Endodermal cell (in vitro differentiated cells): ENCODE results near the gene ARHGAP5. TPM values are rescaled to one million over a fixed set of nuclear protein-coding genes. Genes with fewer than 3 reads are reported as not detected.

Experiments used
- DNase-seq: peaks from one replicate; pipeline ENCODE4 v3.0.0-alpha.2; 2017
- H3K27ac ChIP-seq: 2 replicates; pipeline ENCODE4 v1.5.1; 2013; ENCODE audit warnings: mild to moderate bottlenecking, low read depth, low read length, moderate library complexity
- H3K27me3 ChIP-seq: 2 replicates; pipeline ENCODE4 v1.6.1; 2013; ENCODE audit warnings: mild to moderate bottlenecking, low read length, moderate library complexity; ENCODE audit not compliant: insufficient read depth, control insufficient read depth, poor library complexity, severe bottlenecking
- H3K36me3 ChIP-seq: 2 replicates; pipeline ENCODE4 v1.7.0; 2013; ENCODE audit warnings: mild to moderate bottlenecking, low read length, moderate library complexity; ENCODE audit not compliant: control insufficient read depth, insufficient read depth
- H3K4me1 ChIP-seq: one replicate; pipeline ENCODE4 v1.7.0; 2013; ENCODE audit warnings: low read length; ENCODE audit not compliant: control insufficient read depth, insufficient read depth
- H3K4me3 ChIP-seq: 2 replicates; pipeline ENCODE4 v1.5.1; 2013; ENCODE audit warnings: mild to moderate bottlenecking, low read length, moderate library complexity
- H3K9ac ChIP-seq: 2 replicates; pipeline ENCODE4 v1.6.1; 2013; ENCODE audit warnings: mild to moderate bottlenecking, low read length, moderate library complexity; ENCODE audit not compliant: poor library complexity, severe bottlenecking; ENCODE audit errors: extremely low read depth
- H3K9me3 ChIP-seq: 2 replicates; pipeline ENCODE4 v1.6.1; 2013; ENCODE audit warnings: mild to moderate bottlenecking, low read length, moderate library complexity; ENCODE audit not compliant: control insufficient read depth
- H3K27ac Mint-ChIP-seq: 2 replicates; pipeline ENCODE4 v1.8.0; 2020; ENCODE audit warnings: mixed read lengths
- H3K27me3 Mint-ChIP-seq: 2 replicates; pipeline ENCODE4 v1.8.0; 2021; ENCODE audit warnings: mild to moderate bottlenecking, mixed read lengths; ENCODE audit not compliant: insufficient read depth
- H3K36me3 Mint-ChIP-seq: 2 replicates; pipeline ENCODE4 v1.8.0; 2020; ENCODE audit warnings: low read depth, mixed read lengths
- H3K4me1 Mint-ChIP-seq: 2 replicates; pipeline ENCODE4 v1.8.0; 2020; ENCODE audit warnings: mixed read lengths
- H3K4me3 Mint-ChIP-seq: 2 replicates; pipeline ENCODE4 v1.8.0; 2020; ENCODE audit warnings: mild to moderate bottlenecking, moderate library complexity, mixed read lengths
- H3K9me3 Mint-ChIP-seq: 2 replicates; pipeline ENCODE4 v1.8.0; 2020; ENCODE audit warnings: mild to moderate bottlenecking, mixed read lengths
- CTCF ChIP-seq: fragments of 200-600 bp; sonication (generic); conservative IDR thresholded peaks from 2 replicates; pipeline ENCODE4 v1.5.0; 2021; ENCODE audit warnings: antibody characterized with exemption, mild to moderate bottlenecking
- WGBS, 2 experiments: methylation state at CpG; one replicate each; pipeline versions ENCODE4 v1.1.5 to v1.1.7; 2013; ENCODE audit warnings: missing lambda C conversion rate in 2 of 2, mixed read lengths in 1 of 2; ENCODE audit not compliant: insufficient coverage in 1 of 2, insufficient read length in 1 of 2; 5-methylcytosine and 5-hydroxymethylcytosine counted together
- total RNA-seq, 2 donors: library from RNA; stranded (reverse); fragmentation: NEBNext Ultra II Directional in 1 of 2; extraction: Animal tissue kit (Norgen Biotek cat#: 25700) in 1 of 2; gene quantifications; 2 replicates in 1 of 2; 3 replicates in 1 of 2; pipeline ENCODE4 v1.2.1, GENCODE V29; 2021

The ARHGAP5 gene
- total RNA-seq, 2 donors from 2014 or later = 122 to 133 TPM

GRCh38 chr14:32079264-32079663 lies 2.2 kb downstream of the ARHGAP5 start:
- DNase-seq = no peak
- no peaks in the 10 kb centered on the region for H3K27me3 ChIP-seq
- H3K36me3 ChIP-seq = no peaks in the 10 kb centered on the region
- H3K4me3 Mint-ChIP-seq = peak overlapping the region; percentile 99
- peak overlapping the region; percentile 99 for H3K4me3 ChIP-seq
- H3K4me1 ChIP-seq = peaks cover 6% of the 10 kb centered on the region
- H3K9ac ChIP-seq = peak overlapping the region; percentile 95
- no peaks in the 10 kb centered on the region for H3K9me3 ChIP-seq
- peaks cover 2% of the 10 kb centered on the region for H3K27me3 Mint-ChIP-seq
- no peaks in the 10 kb centered on the region for H3K9me3 Mint-ChIP-seq
- WGBS, 2 experiments = 70% methylated on average over 3 of the region's 4 CpGs; no CpG with 5 or more reads in 1 of the 2 experiments
- no peaks in the 10 kb centered on the region for H3K36me3 Mint-ChIP-seq
- TF ChIP-seq CTCF = no peak
- H3K27ac ChIP-seq = no peak overlapping the region
- no peak overlapping the region for H3K27ac Mint-ChIP-seq
- peaks cover 42% of the 10 kb centered on the region for H3K4me1 Mint-ChIP-seq

GRCh38 chr14:32080001-32080510 lies 3.0 kb downstream of the ARHGAP5 start:
- no peak for DNase-seq
- 67 to 86% methylated on average over 1 of the region's 1 CpG for WGBS, 2 experiments

GRCh38 chr14:32081901-32082300 lies 4.8 kb downstream of the ARHGAP5 start:
- Mint-ChIP-seq H3K4me3 (no peak overlapping the region), H3K27ac (no peak overlapping the region), H3K4me1 (peaks cover 48% of the 10 kb centered on the region), H3K36me3 (peaks cover 3% of the 10 kb centered on the region), H3K27me3 (no peaks in the 10 kb centered on the region), H3K9me3 (no peaks in the 10 kb centered on the region)
- Histone ChIP-seq H3K27ac (no peak overlapping the region), H3K9ac (no peak overlapping the region), H3K36me3 (peaks cover 11% of the 10 kb centered on the region), H3K27me3 (no peaks in the 10 kb centered on the region), H3K4me1 (peaks cover 6% of the 10 kb centered on the region), H3K9me3 (no peaks in the 10 kb centered on the region), H3K4me3 (no peak overlapping the region)
- 67 to 89% methylated on average over 2 to 7 of the region's 7 CpGs for WGBS, 2 experiments
- no peak for TF ChIP-seq CTCF
- peak; percentile 64 for DNase-seq

More at GRCh38 chr14:32080001-32080510, 3.0 kb downstream of the ARHGAP5 start:
- TF ChIP-seq CTCF = no peak
- no peaks in the 10 kb centered on the region for H3K9me3 Mint-ChIP-seq
- no peak overlapping the region for H3K27ac Mint-ChIP-seq
- no peaks in the 10 kb centered on the region for H3K27me3 Mint-ChIP-seq
- peaks cover 41% of the 10 kb centered on the region for H3K4me1 Mint-ChIP-seq
- H3K4me3 Mint-ChIP-seq = no peak overlapping the region
- no peaks in the 10 kb centered on the region for H3K9me3 ChIP-seq
- H3K4me3 ChIP-seq = peak overlapping the region; percentile 99
- no peaks in the 10 kb centered on the region for H3K27me3 ChIP-seq
- H3K27ac ChIP-seq = no peak overlapping the region
- peaks cover 8% of the 10 kb centered on the region for H3K36me3 ChIP-seq
- H3K4me1 ChIP-seq = peaks cover 6% of the 10 kb centered on the region
- peaks cover 3% of the 10 kb centered on the region for H3K36me3 Mint-ChIP-seq
- H3K9ac ChIP-seq = no peak overlapping the region
